Skin epidermis (tissue), 12 donors: ENCODE results near the gene TMPRSS5.
"Not testable (repeated sequence)": the region's sequence is repeated elsewhere in the genome, so short reads cannot be mapped to it uniquely, and the experiment has no call there.

Experiments
- H3K27ac ChIP-seq, 21 experiments: fragments of 200-600 bp; sonication (generic) in 11 of 21; one replicate each; pipeline ENCODE4 v1.5.0; 2020; ENCODE audit warnings: mild to moderate bottlenecking in 3 of 21, inconsistent platforms in 2 of 21, moderate library complexity in 2 of 21
- H3K4me3 ChIP-seq, 7 experiments: fragments of 200-600 bp; sonication (generic) in 2 of 7; one replicate each; pipeline ENCODE4 v1.5.0; 2020; ENCODE audit warnings: inconsistent platforms in 2 of 7, mild to moderate bottlenecking in 2 of 7, moderate library complexity in 1 of 7

Gene TMPRSS5

DNA sequence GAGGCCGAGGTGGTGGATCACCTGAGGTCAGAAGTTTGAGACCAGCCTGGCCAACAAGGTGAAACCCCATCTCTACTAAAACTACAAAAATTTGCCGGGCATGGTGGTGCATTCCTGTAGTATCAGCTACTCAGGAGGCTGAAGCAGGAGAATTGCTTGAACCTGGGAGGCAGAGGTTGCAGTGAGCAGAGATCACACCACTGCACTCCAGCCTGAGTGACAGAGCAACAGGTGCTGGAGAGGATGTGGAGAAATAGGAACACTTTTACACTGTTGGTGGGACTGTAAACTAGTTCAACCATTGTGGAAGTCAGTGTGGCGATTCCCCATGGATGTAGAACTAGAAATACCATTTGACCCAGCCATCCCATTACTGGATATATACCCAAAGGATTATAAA is 34.2 kb downstream of the TMPRSS5 start:
- not testable (repeated sequence) for H3K4me3 ChIP-seq, H3K27ac ChIP-seq

- H3K4me3 ChIP-seq, result no peak overlapping the region
- no peak overlapping the region for H3K27ac ChIP-seq
Measured at GRCh38 chr11:113670831-113671215, 35.3 kb downstream of the TMPRSS5 start.

- H3K4me3 ChIP-seq, result no peak overlapping the region
- no peak overlapping the region for H3K27ac ChIP-seq
Measured at GRCh38 chr11:113670149-113670830, 35.8 kb downstream of the TMPRSS5 start.

DNA sequence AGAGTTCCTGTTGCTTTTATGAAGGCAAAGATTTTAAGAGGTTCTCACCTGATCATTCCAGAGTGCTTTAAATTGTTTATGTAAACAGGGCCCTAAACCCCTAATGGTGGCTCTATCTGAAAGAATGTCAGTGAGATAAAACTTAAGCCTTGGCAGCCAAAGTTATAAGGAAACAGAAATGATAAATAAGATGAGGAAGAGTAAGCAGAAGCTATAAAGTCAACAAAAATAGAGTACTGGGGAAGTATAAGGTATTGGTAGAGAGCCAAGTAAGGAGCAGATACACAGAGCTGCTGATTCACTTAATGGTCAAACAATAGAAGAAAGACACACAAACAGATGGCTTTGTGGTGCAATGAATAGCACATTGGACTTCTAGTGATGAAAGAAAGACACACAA is 37.9 kb downstream of the TMPRSS5 start:
- Histone ChIP-seq H3K27ac (no peak overlapping the region), H3K4me3 (no peak overlapping the region)

DNA sequence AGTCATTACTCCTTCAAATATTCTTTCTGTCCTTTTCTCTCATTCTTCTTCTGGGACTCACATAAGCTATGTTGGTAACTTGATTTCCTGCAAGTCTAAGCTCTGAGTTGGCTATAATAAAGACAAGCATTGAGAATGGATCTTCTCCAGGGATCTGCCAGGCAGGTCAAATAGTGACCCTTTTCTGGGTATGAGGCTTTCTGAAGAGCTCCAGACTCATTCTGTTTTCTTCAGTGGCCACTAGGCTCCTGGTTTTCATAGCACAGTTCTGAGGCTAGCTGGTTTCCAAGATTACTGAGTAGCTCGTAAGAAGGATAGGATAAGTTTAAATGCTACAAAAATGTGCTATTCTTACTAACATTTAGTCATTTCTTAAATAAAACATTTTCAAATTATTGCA is 38.3 kb downstream of the TMPRSS5 start:
- no peak overlapping the region for H3K4me3 ChIP-seq
- H3K27ac ChIP-seq, result no peak overlapping the region

DNA sequence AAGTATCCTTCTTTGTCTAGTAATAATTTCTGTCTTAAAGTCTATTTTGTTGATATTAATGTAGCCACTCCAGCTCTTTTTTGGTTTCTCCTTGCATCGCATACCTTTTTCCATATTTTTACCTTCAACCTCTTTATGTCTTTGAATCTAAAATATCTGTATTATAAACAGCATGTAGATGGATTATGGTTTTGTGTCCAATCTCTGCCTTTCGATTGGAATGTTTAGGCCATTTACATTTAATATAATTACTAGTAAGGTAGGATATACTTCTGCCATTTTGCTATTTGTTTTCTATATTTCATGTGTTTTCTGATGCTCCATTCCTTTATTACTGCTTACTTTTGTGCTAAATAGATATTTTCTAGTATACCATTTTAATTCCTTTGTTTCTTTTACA is 39.5 kb downstream of the TMPRSS5 start:
- Histone ChIP-seq H3K4me3 (no peak overlapping the region), H3K27ac (no peak overlapping the region)

- Histone ChIP-seq H3K27ac (no peak overlapping the region), H3K4me3 (no peak overlapping the region)
Measured at GRCh38 chr11:113664981-113665710, 41.0 kb downstream of the TMPRSS5 start.

- no peak overlapping the region for H3K27ac ChIP-seq
- no peak overlapping the region for H3K4me3 ChIP-seq
Measured at GRCh38 chr11:113664069-113664980, 41.8 kb downstream of the TMPRSS5 start.

- H3K27ac ChIP-seq, result no peak overlapping the region
- H3K4me3 ChIP-seq, result no peak overlapping the region
Measured at GRCh38 chr11:113663567-113663966, 42.5 kb downstream of the TMPRSS5 start.

GRCh38 chr11:113655771-113656170 is 50.3 kb downstream of the TMPRSS5 start:
- Histone ChIP-seq H3K4me3 (no peak overlapping the region), H3K27ac (no peak overlapping the region)

- H3K4me3 ChIP-seq, result no peak overlapping the region
- H3K27ac ChIP-seq, result no peak overlapping the region
Measured at GRCh38 chr11:113651023-113651422, 55.1 kb downstream of the TMPRSS5 start.

- Histone ChIP-seq H3K4me3 (no peak overlapping the region), H3K27ac (no peak overlapping the region)
Measured at GRCh38 chr11:113649311-113649710, 56.8 kb downstream of the TMPRSS5 start.

- H3K4me3 ChIP-seq, result no peak overlapping the region
- no peak overlapping the region for H3K27ac ChIP-seq
Measured at GRCh38 chr11:113647856-113648255, 58.3 kb downstream of the TMPRSS5 start.

GRCh38 chr11:113647108-113647507 is 59.0 kb downstream of the TMPRSS5 start:
- Histone ChIP-seq H3K4me3 (no peak overlapping the region), H3K27ac (no peak overlapping the region)

GRCh38 chr11:113645593-113646349 is 60.3 kb downstream of the TMPRSS5 start:
- H3K27ac ChIP-seq, result no peak overlapping the region
- H3K4me3 ChIP-seq, result no peak overlapping the region

GRCh38 chr11:113644605-113645004 is 61.5 kb downstream of the TMPRSS5 start:
- no peak overlapping the region for H3K4me3 ChIP-seq

DNA sequence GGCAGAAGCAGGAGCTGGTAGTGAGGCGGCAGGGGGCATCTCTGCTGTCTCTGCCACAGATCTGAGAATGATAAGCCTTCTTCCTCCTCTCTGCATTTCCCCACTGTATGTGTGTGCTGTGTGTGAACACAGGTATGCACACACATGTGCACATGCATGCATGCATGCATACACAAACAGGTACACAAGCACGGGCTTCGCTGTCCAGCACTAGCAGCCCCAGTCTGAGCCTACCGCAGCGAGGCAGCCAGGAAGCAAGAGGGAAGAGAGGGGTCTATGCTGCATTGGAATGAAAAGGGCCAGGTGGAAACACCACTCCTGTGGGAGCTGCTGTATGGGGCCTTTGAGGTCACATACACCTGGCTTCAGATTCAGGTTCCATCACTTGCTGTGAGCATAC is 62.4 kb downstream of the TMPRSS5 start:
- H3K4me3 ChIP-seq, result no peak overlapping the region
- H3K27ac ChIP-seq, result no peak overlapping the region

More at GRCh38 chr11:113644605-113645004, 61.5 kb downstream of the TMPRSS5 start:
- H3K27ac ChIP-seq, result no peak overlapping the region

- H3K4me3 ChIP-seq, result no peak overlapping the region
- no peak overlapping the region for H3K27ac ChIP-seq
Measured at GRCh38 chr11:113643006-113643585, 63.0 kb downstream of the TMPRSS5 start.

GRCh38 chr11:113642090-113642489 is 64.0 kb downstream of the TMPRSS5 start:
- Histone ChIP-seq H3K4me3 (no peak overlapping the region), H3K27ac (no peak overlapping the region)
